Caco-2 (cell line): ENCODE measurements around the gene TTC7B. TPM values are rescaled to one million over a fixed set of nuclear protein-coding genes. Genes with fewer than 3 reads are reported as not detected.
"Not testable (repeated sequence)": the region's sequence is repeated elsewhere in the genome, so short reads cannot be mapped to it uniquely, and the experiment has no call there.

ENCODE experiments used
- BruUV-seq: library from RNA; stranded (reverse); fragments of 400-500 nt; replicated peaks from 2 replicates; lab custom pipeline; 2021; lab: Mats Ljungman, UMichigan
- CTCF ChIA-PET: fragments of 300-600 bp; sonication (Branson Sonifier 250); formaldehyde crosslinking; loops from one replicate; lab custom pipeline; 2022; ENCODE audit warnings: antibody characterized with exemption; lab: Charles Lee
- POLR2A ChIA-PET: fragments of 300-600 bp; sonication (Branson Sonifier 250); formaldehyde crosslinking; loops from one replicate; lab custom pipeline; 2022; ENCODE audit warnings: antibody characterized with exemption; lab: Charles Lee
- DNase-seq, 2 experiments: peaks; one replicate each; pipeline versions ENCODE4 v3.0.0 to v3.0.0-alpha.2; 2020 to 2022
- H3K27me3 ChIP-seq: replicated peaks from 2 replicates; pipeline ENCODE4 v1.6.0; 2011; ENCODE audit warnings: low read length; ENCODE audit not compliant: control insufficient read depth, insufficient read depth
- H3K36me3 ChIP-seq: 2 replicates; pipeline ENCODE4 v1.5.1; 2011; ENCODE audit warnings: low read length; ENCODE audit not compliant: control insufficient read depth, insufficient read depth
- H3K4me1 ChIP-seq: fragments of 250-450 bp; sonication (Bioruptor Pico); 2 replicates; pipeline ENCODE4 v1.5.1; 2020; ENCODE audit warnings: mild to moderate bottlenecking
- H3K4me3 ChIP-seq: 2 replicates; pipeline ENCODE4 v1.5.1; 2011; ENCODE audit warnings: low read depth, mild to moderate bottlenecking, control low read depth, low read length
- H3K9me3 ChIP-seq: fragments of 250-450 bp; sonication (Bioruptor Pico); 2 replicates; pipeline ENCODE4 v1.5.1; 2020; ENCODE audit warnings: mild to moderate bottlenecking, moderate library complexity
- H3K27ac Mint-ChIP-seq: one replicate; pipeline ENCODE4 v1.8.0; 2022; ENCODE audit warnings: mixed read lengths; ENCODE audit not compliant: unreplicated experiment
- H3K27me3 Mint-ChIP-seq: one replicate; pipeline ENCODE4 v1.8.0; 2022; ENCODE audit warnings: mixed read lengths; ENCODE audit not compliant: insufficient read depth, unreplicated experiment
- H3K36me3 Mint-ChIP-seq: one replicate; pipeline ENCODE4 v1.8.0; 2022; ENCODE audit warnings: mild to moderate bottlenecking, mixed read lengths; ENCODE audit not compliant: insufficient read depth, unreplicated experiment
- H3K4me1 Mint-ChIP-seq: one replicate; pipeline ENCODE4 v1.8.0; 2022; ENCODE audit warnings: low read depth, mixed read lengths; ENCODE audit not compliant: unreplicated experiment
- H3K4me3 Mint-ChIP-seq: one replicate; pipeline ENCODE4 v1.8.0; 2022; ENCODE audit warnings: mild to moderate bottlenecking, moderate library complexity, mixed read lengths; ENCODE audit not compliant: unreplicated experiment
- H3K9me3 Mint-ChIP-seq: one replicate; pipeline ENCODE4 v1.8.0; 2022; ENCODE audit warnings: mixed read lengths; ENCODE audit not compliant: unreplicated experiment
- intact Hi-C: fragments of 100-400 bp; cut with micrococcal nuclease; formaldehyde crosslinking; loops from one replicate; pipeline ENCODE4 v1.10.0; 2022; ENCODE audit not compliant: unreplicated experiment
- total RNA-seq: library from RNA; stranded (reverse); gene quantifications from 2 replicates; pipeline ENCODE4 v1.2.3, GENCODE V29; 2022
- TF ChIP-seq, protein P1 (sequence below), 2 experiments: fragments of 200-600 bp in 1 of 2; IDR thresholded peaks; 1 replicate in 1 of 2; 2 replicates in 1 of 2; pipeline versions ENCODE4 v1.5.1 to v1.8.0; 2011 to 2022; ENCODE audit warnings: antibody characterized with exemption in 1 of 2, control low read depth in 1 of 2, inconsistent platforms in 1 of 2, low read depth in 1 of 2, low read length in 1 of 2, mild to moderate bottlenecking in 1 of 2, moderate library complexity in 1 of 2; ENCODE audit not compliant: insufficient read depth in 1 of 2, severe bottlenecking in 1 of 2, unreplicated experiment in 1 of 2

TTC7B gene
- total RNA-seq, 1 experiment from 2014 or later, result 28.5 TPM

DNA sequence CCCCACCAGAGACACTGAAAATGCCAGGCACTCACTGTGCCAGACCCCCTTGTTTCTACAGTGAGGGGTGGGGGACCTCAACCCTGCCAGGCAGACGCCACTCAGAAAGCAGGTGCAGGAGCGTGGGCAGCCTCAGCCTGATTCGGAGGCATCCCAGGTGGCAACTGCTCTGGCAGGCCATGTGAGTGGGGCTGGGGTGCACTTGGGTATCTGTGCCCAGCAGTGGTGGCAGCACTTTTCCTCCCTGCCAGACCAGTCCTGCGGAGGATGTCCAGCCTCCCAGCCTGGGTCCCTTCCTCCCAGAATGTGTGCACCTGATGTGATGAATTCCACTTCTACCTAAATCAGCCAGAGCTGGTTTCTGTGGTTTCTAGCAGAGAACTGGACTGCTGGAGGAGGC, 13.4 kb upstream of the TTC7B start:
- DNase-seq, result no peak
- H3K4me1 ChIP-seq, result peaks cover 4% of the 10 kb centered on the region; the same call in 1 of the 2 replicates

DNA sequence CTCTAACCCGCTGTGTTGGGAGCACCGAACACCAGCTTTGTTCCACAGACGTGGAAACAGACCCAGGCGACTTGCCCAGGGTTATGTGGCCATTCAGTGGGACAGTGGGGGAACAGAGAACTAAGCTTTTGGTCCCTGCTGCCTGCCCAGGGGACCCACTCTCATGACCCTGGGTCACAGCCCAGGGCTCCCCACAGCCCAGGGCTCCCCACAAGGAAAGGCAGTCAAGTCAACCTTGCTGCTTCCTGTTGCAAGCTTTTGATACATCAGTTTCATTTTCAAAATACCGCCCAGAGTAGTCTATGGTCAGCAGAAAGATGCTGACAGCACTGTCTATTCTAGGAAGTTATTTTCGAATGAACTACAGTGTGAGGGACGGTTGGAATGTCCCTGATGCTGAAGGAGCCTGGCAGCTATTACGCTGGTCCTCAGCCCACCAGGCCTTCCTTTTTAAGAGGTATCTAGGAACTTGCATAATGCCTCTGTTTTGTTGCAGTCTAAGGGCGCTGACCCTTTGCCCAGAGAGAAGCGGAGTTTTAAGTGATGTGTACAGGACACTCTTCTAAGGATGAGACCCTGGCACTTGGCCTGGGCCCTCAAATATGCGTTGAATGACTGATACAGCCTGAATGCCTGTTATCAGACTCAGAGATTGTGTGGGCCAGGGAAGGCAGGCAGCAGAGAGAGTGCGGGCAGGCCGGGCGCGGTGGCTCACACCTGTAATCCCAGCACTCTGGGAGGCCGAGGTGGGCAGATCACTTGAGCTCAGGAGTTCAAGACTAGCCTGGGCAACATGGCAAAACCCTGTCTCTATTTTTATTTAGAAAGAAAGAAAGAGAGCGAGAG, 12.6 kb upstream of the TTC7B start:
- peaks cover 8% of the 10 kb centered on the region for H3K9me3 Mint-ChIP-seq
- ChIA-PET POLR2A (no interaction called here), CTCF (no interaction called here)
- Histone ChIP-seq H3K27me3 (no peaks in the 10 kb centered on the region), H3K4me3 (peak overlapping the region; percentile 8), H3K36me3 (no peaks in the 10 kb centered on the region), H3K9me3 (peaks cover 13% of the 10 kb centered on the region), H3K4me1 (peaks cover 4% of the 10 kb centered on the region; the same call in 1 of the 2 replicates)
- H3K4me1 Mint-ChIP-seq, result peaks cover 3% of the 10 kb centered on the region
- peak overlapping the region; percentile 32 for H3K27ac Mint-ChIP-seq
- no peak for DNase-seq
- BruUV-seq, result TSS peak; percentile 99
- intact Hi-C loops, result no loop called here
- H3K27me3 Mint-ChIP-seq, result peaks cover 3% of the 10 kb centered on the region
- H3K36me3 Mint-ChIP-seq, result peaks cover 18% of the 10 kb centered on the region
- TF ChIP-seq, protein P1, sequence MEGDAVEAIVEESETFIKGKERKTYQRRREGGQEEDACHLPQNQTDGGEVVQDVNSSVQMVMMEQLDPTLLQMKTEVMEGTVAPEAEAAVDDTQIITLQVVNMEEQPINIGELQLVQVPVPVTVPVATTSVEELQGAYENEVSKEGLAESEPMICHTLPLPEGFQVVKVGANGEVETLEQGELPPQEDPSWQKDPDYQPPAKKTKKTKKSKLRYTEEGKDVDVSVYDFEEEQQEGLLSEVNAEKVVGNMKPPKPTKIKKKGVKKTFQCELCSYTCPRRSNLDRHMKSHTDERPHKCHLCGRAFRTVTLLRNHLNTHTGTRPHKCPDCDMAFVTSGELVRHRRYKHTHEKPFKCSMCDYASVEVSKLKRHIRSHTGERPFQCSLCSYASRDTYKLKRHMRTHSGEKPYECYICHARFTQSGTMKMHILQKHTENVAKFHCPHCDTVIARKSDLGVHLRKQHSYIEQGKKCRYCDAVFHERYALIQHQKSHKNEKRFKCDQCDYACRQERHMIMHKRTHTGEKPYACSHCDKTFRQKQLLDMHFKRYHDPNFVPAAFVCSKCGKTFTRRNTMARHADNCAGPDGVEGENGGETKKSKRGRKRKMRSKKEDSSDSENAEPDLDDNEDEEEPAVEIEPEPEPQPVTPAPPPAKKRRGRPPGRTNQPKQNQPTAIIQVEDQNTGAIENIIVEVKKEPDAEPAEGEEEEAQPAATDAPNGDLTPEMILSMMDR (IDR thresholded peaks at IDR 0.05; ENCODE audit: insufficient read depth in 1 of 2, low read depth in 1 of 2, low read length in 1 of 2, severe bottlenecking in 1 of 2, unreplicated experiment in 1 of 2), result no peak
- H3K4me3 Mint-ChIP-seq, result peak overlapping the region; percentile 76

More for the DNA sequence above, 13.4 kb upstream of the TTC7B start:
- no peaks in the 10 kb centered on the region for H3K36me3 ChIP-seq
- Mint-ChIP-seq H3K27me3 (peaks cover 3% of the 10 kb centered on the region), H3K36me3 (peaks cover 15% of the 10 kb centered on the region), H3K27ac (no peak overlapping the region), H3K9me3 (no peaks in the 10 kb centered on the region), H3K4me1 (no peaks in the 10 kb centered on the region), H3K4me3 (no peak overlapping the region)
- no peaks in the 10 kb centered on the region for H3K27me3 ChIP-seq
- ChIA-PET POLR2A (no interaction called here), CTCF (no interaction called here)
- BruUV-seq, result no TSS peak
- H3K9me3 ChIP-seq, result peaks cover 5% of the 10 kb centered on the region; the same call in 1 of the 2 replicates
- intact Hi-C loops, result no loop called here
- TF ChIP-seq, protein P1 (IDR thresholded peaks at IDR 0.05; ENCODE audit: insufficient read depth in 1 of 2, low read depth in 1 of 2, low read length in 1 of 2, severe bottlenecking in 1 of 2, unreplicated experiment in 1 of 2), result no peak
- no peak overlapping the region for H3K4me3 ChIP-seq

DNA sequence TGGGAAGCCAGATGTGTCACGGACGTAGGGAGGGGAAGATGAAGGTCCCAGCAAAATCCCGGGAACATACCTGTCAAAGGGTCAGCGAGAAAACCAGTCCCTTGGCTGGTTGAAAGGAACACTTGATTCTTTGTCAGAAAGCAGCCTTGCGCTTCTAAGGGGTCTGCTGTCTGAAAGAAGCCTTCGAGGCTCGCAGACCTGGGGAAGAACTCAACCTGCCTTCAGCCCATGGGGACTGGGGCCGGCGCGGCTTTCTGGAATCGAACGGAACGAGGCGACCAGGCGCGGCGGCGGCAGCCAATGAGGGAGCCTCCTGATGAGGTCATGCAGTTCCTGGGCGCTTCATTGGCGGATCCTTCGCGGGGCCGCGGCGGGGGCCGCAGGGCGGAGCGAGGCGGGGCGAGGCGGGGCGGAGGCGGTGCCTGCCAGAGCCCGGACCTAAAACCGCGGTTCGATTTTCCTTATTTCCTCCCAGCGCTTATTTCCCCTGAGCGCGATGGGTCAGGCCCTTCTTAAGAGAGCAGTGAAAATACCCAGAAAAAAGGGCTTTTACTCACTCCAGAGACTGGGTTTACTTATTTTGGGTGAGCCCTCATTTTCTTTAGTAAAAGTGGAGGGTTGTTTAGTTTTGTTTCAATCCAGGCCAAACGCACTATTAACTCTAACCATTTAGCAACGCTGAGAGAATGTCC, 11.8 kb upstream of the TTC7B start:
- Mint-ChIP-seq H3K9me3 (peaks cover 13% of the 10 kb centered on the region), H3K36me3 (peaks cover 21% of the 10 kb centered on the region), H3K27me3 (peaks cover 3% of the 10 kb centered on the region), H3K4me3 (peak overlapping the region; percentile 76), H3K4me1 (peaks cover 5% of the 10 kb centered on the region), H3K27ac (peak overlapping the region; percentile 32)
- Histone ChIP-seq H3K4me1 (peaks cover 4% of the 10 kb centered on the region; the same call in 1 of the 2 replicates), H3K4me3 (peak overlapping the region; percentile 41), H3K36me3 (no peaks in the 10 kb centered on the region), H3K9me3 (peaks cover 21% of the 10 kb centered on the region), H3K27me3 (no peaks in the 10 kb centered on the region)
- TF ChIP-seq, protein P1 (IDR thresholded peaks at IDR 0.05; ENCODE audit: insufficient read depth in 1 of 2, low read depth in 1 of 2, low read length in 1 of 2, severe bottlenecking in 1 of 2, unreplicated experiment in 1 of 2), result no peak
- BruUV-seq, result no TSS peak
- DNase-seq, result peak; percentile 92 to 95
- POLR2A ChIA-PET, result no interaction called here
- intact Hi-C loops, result no loop called here
- CTCF ChIA-PET, result no interaction called here

DNA sequence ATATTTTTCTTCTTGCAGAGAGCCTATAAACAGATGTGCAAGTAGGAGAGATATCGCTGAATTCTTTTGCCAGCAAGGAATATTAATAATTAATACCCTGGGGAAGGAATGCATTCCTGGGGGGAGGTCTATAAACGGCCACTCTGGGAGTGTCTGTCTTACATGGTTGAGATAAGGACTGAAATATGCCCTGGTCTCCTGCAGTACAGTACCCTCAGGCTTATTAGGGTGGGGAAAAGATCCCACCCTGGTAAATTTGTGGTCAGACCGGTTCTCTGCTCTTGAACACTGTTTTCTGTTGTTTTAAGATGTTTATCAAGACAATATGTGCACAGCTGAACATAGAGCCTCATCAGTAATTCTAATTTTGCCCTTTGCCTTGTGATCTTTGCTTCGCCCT, 7.3 kb upstream of the TTC7B start:
- H3K4me1 ChIP-seq, H3K4me3 Mint-ChIP-seq, POLR2A ChIA-PET, H3K27ac Mint-ChIP-seq, H3K27me3 Mint-ChIP-seq, H3K4me3 ChIP-seq, BruUV-seq, H3K36me3 ChIP-seq, H3K27me3 ChIP-seq, intact Hi-C loops: not testable (repeated sequence)
- H3K36me3 Mint-ChIP-seq, result peaks cover 21% of the 10 kb centered on the region
- CTCF ChIA-PET, result interaction anchor here (0.6 kb wide), 1 partner anchor 105 kb away, joined by 3 read pairs; no protein-coding TSS in a partner anchor
- DNase-seq, result peak in 1 of 2 experiments; percentile 40
- H3K9me3 Mint-ChIP-seq, result peaks cover 13% of the 10 kb centered on the region
- peaks cover 29% of the 10 kb centered on the region for H3K9me3 ChIP-seq
- H3K4me1 Mint-ChIP-seq, result peaks cover 12% of the 10 kb centered on the region
